H1 (cell line): ENCODE data around the gene IP6K1. TPM values are rescaled to one million over a fixed set of nuclear protein-coding genes. Genes with fewer than 3 reads are reported as not detected.

ENCODE experiments used
- microRNA-seq, 2 experiments: library from miRNA; unstranded; fragments of <30 nt; microRNA quantifications; one replicate each; pipeline versions ENCODE4 to v1.2.0, GENCODE V29; 2016 to 2020; ENCODE audit warnings: borderline microRNAs expressed in 2 of 2, borderline number of aligned reads in 2 of 2, borderline replicate concordance in 1 of 2
- polyA plus RNA-seq, 7 experiments: library from polyadenylated mRNA; depleted of rRNA in 3 of 7; stranded (reverse) in 5 of 7; unstranded in 2 of 7; fragments of >200 nt in 5 of 7; fragments of 200-250 nt in 2 of 7; gene quantifications; 1 replicate in 5 of 7; 2 replicates in 1 of 7; 4 replicates in 1 of 7; pipeline versions ENCODE4 v1.2.1 to v1.2.3, GENCODE V29; 2011 to 2013; ENCODE audit warnings: missing spikeins in 2 of 7, mixed read lengths in 2 of 7
- small RNA-seq: library from polyadenylated mRNA; stranded (forward); fragments of <200 nt; extraction: miRNeasy Mini kit (QIAGEN cat#:217004); gene quantifications from one replicate; pipeline ENCODE3, GENCODE V24; 2013; ENCODE audit not compliant: insufficient read depth
- total RNA-seq: library from RNA; stranded (reverse); fragmentation: NEBNext Ultra II Directional; extraction: Animal tissue kit (Norgen Biotek cat#: 25700); gene quantifications from 2 replicates; pipeline ENCODE4 v1.2.1, GENCODE V29; 2021

Gene IP6K1
- total and polyA plus RNA-seq, 2 of the 8 experiments (the other 6 are each of a cell fraction or from before 2014, with no cell fraction given) = 31.5 to 35.2 TPM

Small RNA genes within 50 kb of the gene (microRNA-seq; reads per million reads assigned to microRNA genes)
- 0 reads per million in 2 experiments for gene MIR5193

Small RNA genes within 50 kb of the gene (small RNA-seq; reads per million reads assigned to genes)
- gene AMIGO3 (not detected), gene COX6CP14 (not detected)

Other genes starting within 250 kb of the IP6K1 start
- 2.9 and 3.0 TPM in 2 replicates for gene BSN, start 232.1 kb downstream of the IP6K1 start, total RNA-seq
- gene BSN, start 232.1 kb downstream of the IP6K1 start, polyA plus RNA-seq (2011; rRNA removed) = 0.60 and 0.83 TPM in 2 replicates
- 222 and 236 TPM in 2 replicates for gene APEH, start 112.2 kb downstream of the IP6K1 start, total RNA-seq
- 260 and 275 TPM in 2 replicates for gene APEH, start 112.2 kb downstream of the IP6K1 start, polyA plus RNA-seq (2011; rRNA removed)
- 6.2 and 8.5 TPM in 2 replicates for gene MST1, start 97.1 kb downstream of the IP6K1 start, total RNA-seq
- 9.5 and 14.2 TPM in 2 replicates for gene MST1, start 97.1 kb downstream of the IP6K1 start, polyA plus RNA-seq (2011; rRNA removed)
- 30.5 and 34.2 TPM in 2 replicates for gene RNF123, start 97.0 kb downstream of the IP6K1 start, total RNA-seq
- 57.7 and 71.5 TPM in 2 replicates for gene RNF123, start 97.0 kb downstream of the IP6K1 start, polyA plus RNA-seq (2011; rRNA removed)
- gene AMIGO3, start 66.9 kb downstream of the IP6K1 start, total RNA-seq = 1.6 and 2.9 TPM in 2 replicates
- gene AMIGO3, start 66.9 kb downstream of the IP6K1 start, polyA plus RNA-seq (2011; rRNA removed) = 8.8 and 13.1 TPM in 2 replicates
- gene GMPPB, start 62.6 kb downstream of the IP6K1 start, total RNA-seq = 23.9 and 24.0 TPM in 2 replicates
- 20.9 and 26.6 TPM in 2 replicates for gene GMPPB, start 62.6 kb downstream of the IP6K1 start, polyA plus RNA-seq (2011; rRNA removed)
- 0.50 and 0.54 TPM in 2 replicates for gene CDHR4, start 13.3 kb upstream of the IP6K1 start, total RNA-seq
- gene CDHR4, start 13.3 kb upstream of the IP6K1 start, polyA plus RNA-seq (2011; rRNA removed) = 0.60 and 0.96 TPM in 2 replicates
- 1.3 and 1.8 TPM in 2 replicates for gene INKA1, start 16.7 kb upstream of the IP6K1 start, total RNA-seq
- 4.7 and 4.8 TPM in 2 replicates for gene INKA1, start 16.7 kb upstream of the IP6K1 start, polyA plus RNA-seq (2011; rRNA removed)
- gene UBA7, start 27.4 kb upstream of the IP6K1 start, total RNA-seq = 0.34 and 1.9 TPM in 2 replicates
- 0.65 and 1.8 TPM in 2 replicates for gene UBA7, start 27.4 kb upstream of the IP6K1 start, polyA plus RNA-seq (2011; rRNA removed)
- 25.4 and 28.1 TPM in 2 replicates for gene TRAIP, start 70.0 kb upstream of the IP6K1 start, total RNA-seq
- gene TRAIP, start 70.0 kb upstream of the IP6K1 start, polyA plus RNA-seq (2011; rRNA removed) = 27.7 and 29.5 TPM in 2 replicates
- 66.4 and 67.9 TPM in 2 replicates for gene CAMKV, start 83.4 kb upstream of the IP6K1 start, total RNA-seq
- gene CAMKV, start 83.4 kb upstream of the IP6K1 start, polyA plus RNA-seq (2011; rRNA removed) = 56.3 and 74.5 TPM in 2 replicates
- 4.8 and 7.6 TPM in 2 replicates for gene MST1R, start 117.3 kb upstream of the IP6K1 start, total RNA-seq
- 7.6 and 9.4 TPM in 2 replicates for gene MST1R, start 117.3 kb upstream of the IP6K1 start, polyA plus RNA-seq (2011; rRNA removed)
- 9.8 and 10.3 TPM in 2 replicates for gene MON1A, start 143.3 kb upstream of the IP6K1 start, total RNA-seq
- gene MON1A, start 143.3 kb upstream of the IP6K1 start, polyA plus RNA-seq (2011; rRNA removed) = 14.1 and 20.4 TPM in 2 replicates
- gene RBM6, start 153.6 kb upstream of the IP6K1 start, total RNA-seq = 80.1 and 81.2 TPM in 2 replicates
- 21.4 and 30.6 TPM in 2 replicates for gene RBM6, start 153.6 kb upstream of the IP6K1 start, polyA plus RNA-seq (2011; rRNA removed)